Neural cell (in vitro differentiated cells): ENCODE data around the gene LMBRD2. TPM values are rescaled to one million over a fixed set of nuclear protein-coding genes. Genes with fewer than 3 reads are reported as not detected.

Experiments
- H2AFZ ChIP-seq: fragments of 200-600, 300-800 bp; sonication (generic), shearing (Covaris generic); 2 replicates; pipeline ENCODE4 v1.6.0; 2014; ENCODE audit warnings: low read depth, mild to moderate bottlenecking, antibody characterized with exemption, low read length, moderate library complexity
- H3F3A ChIP-seq: fragments of 200-600 bp; shearing (Covaris generic); 2 replicates; pipeline ENCODE4 v1.6.1; 2016; ENCODE audit warnings: mild to moderate bottlenecking, moderate library complexity, mixed read lengths, antibody characterized with exemption, low read length; ENCODE audit not compliant: insufficient read depth, poor library complexity, severe bottlenecking
- H3K27ac ChIP-seq: fragments of 200-600, 300-800 bp; sonication (generic), shearing (Covaris generic); 2 replicates; pipeline ENCODE4 v1.5.1; 2014; ENCODE audit warnings: mild to moderate bottlenecking, low read length, moderate library complexity
- H3K27me3 ChIP-seq: fragments of 300-800, 200-600 bp; sonication (generic), shearing (Covaris generic); 2 replicates; pipeline ENCODE4 v1.6.0; 2014; ENCODE audit warnings: mild to moderate bottlenecking, low read depth, low read length, moderate library complexity; ENCODE audit not compliant: insufficient read depth
- H3K36me3 ChIP-seq: fragments of 300-800, 200-600 bp; sonication (generic), shearing (Covaris generic); 2 replicates; pipeline ENCODE4 v1.5.1; 2014; ENCODE audit warnings: mild to moderate bottlenecking, antibody characterized with exemption, low read length, moderate library complexity; ENCODE audit not compliant: insufficient read depth
- H3K4me2 ChIP-seq: fragments of 300-800, 200-600 bp; sonication (generic), shearing (Covaris generic); 2 replicates; pipeline ENCODE4 v1.6.0; 2014; ENCODE audit warnings: mild to moderate bottlenecking, low read length
- H3K4me3 ChIP-seq: fragments of 300-800, 200-600 bp; sonication (generic), shearing (Covaris generic); 2 replicates; pipeline ENCODE4 v1.5.1; 2014; ENCODE audit warnings: mild to moderate bottlenecking, low read length, moderate library complexity
- H3K79me2 ChIP-seq: fragments of 200-600 bp; shearing (Covaris generic); replicated peaks from 2 replicates; pipeline ENCODE4 v1.6.0; 2014; ENCODE audit warnings: mild to moderate bottlenecking, low read length, moderate library complexity; ENCODE audit not compliant: insufficient read depth
- H3K9ac ChIP-seq: fragments of 300-800, 200-600 bp; sonication (generic), shearing (Covaris generic); 2 replicates; pipeline ENCODE4 v1.6.1; 2016; ENCODE audit warnings: mild to moderate bottlenecking, low read length, mixed read lengths
- H3K9me2 ChIP-seq: fragments of 200-600 bp; shearing (Covaris generic); 2 replicates; pipeline ENCODE4 v1.6.1; 2016; ENCODE audit warnings: mild to moderate bottlenecking, low read length, mixed read lengths; ENCODE audit not compliant: insufficient read depth
- H3K9me3 ChIP-seq: fragments of 200-600, 300-800 bp; sonication (generic), shearing (Covaris generic); 2 replicates; pipeline ENCODE4 v1.6.1; 2016; ENCODE audit warnings: mild to moderate bottlenecking, mixed run types, low read length, moderate library complexity, mixed read lengths
- H4K20me1 ChIP-seq: fragments of 200-600 bp; shearing (Covaris generic); 2 replicates; pipeline ENCODE4 v1.6.1; 2016; ENCODE audit warnings: mild to moderate bottlenecking, mixed run types; ENCODE audit not compliant: insufficient read depth
- EP300 ChIP-seq: fragments of 450-650 bp; conservative IDR thresholded peaks from 2 replicates; pipeline ENCODE4 v1.6.1; 2014; ENCODE audit warnings: antibody characterized with exemption, mild to moderate bottlenecking, moderate library complexity; ENCODE audit not compliant: poor library complexity, severe bottlenecking
- EZH2 ChIP-seq: fragments of 200-600, 300-800 bp; shearing (Covaris generic), sonication (generic); IDR thresholded peaks from 2 replicates; pipeline ENCODE4 v1.6.1; 2014; ENCODE audit warnings: antibody characterized with exemption, low read length, borderline replicate concordance, mild to moderate bottlenecking; ENCODE audit not compliant: insufficient read depth, poor library complexity, severe bottlenecking
- MXI1 ChIP-seq: fragments of 450-650 bp; conservative IDR thresholded peaks from 2 replicates; pipeline ENCODE4 v1.6.1; 2014; ENCODE audit warnings: antibody characterized with exemption, mild to moderate bottlenecking; ENCODE audit not compliant: poor library complexity, severe bottlenecking
- POLR2AphosphoS5 ChIP-seq: IDR thresholded peaks from 2 replicates; pipeline ENCODE4 v1.6.1; 2012
- RAD21 ChIP-seq: fragments of 450-650 bp; conservative IDR thresholded peaks from 2 replicates; pipeline ENCODE4 v1.6.1; 2014; ENCODE audit warnings: antibody characterized with exemption, mild to moderate bottlenecking, moderate library complexity
- SMC3 ChIP-seq: fragments of 450-650 bp; conservative IDR thresholded peaks from 2 replicates; pipeline ENCODE4 v1.6.1; 2014; ENCODE audit warnings: antibody characterized with exemption, mild to moderate bottlenecking, moderate library complexity; ENCODE audit not compliant: poor library complexity
- TAF1 ChIP-seq: IDR thresholded peaks from 2 replicates; pipeline ENCODE4 v1.6.1; 2012; ENCODE audit warnings: low read depth
- polyA plus RNA-seq: library from polyadenylated mRNA; depleted of rRNA; stranded (reverse); fragments of >200 nt; gene quantifications from 2 replicates; pipeline ENCODE4 v1.2.3, GENCODE V29; 2014
- TF ChIP-seq, protein P1 (sequence below): fragments of 450-650 bp; IDR thresholded peaks from 2 replicates; pipeline ENCODE4 v1.5.1; 2014; ENCODE audit warnings: antibody characterized with exemption, mild to moderate bottlenecking, moderate library complexity; ENCODE audit not compliant: poor library complexity, severe bottlenecking
- TF ChIP-seq, protein P2 (sequence below): IDR thresholded peaks from 2 replicates; pipeline ENCODE4 v1.6.1; 2012; ENCODE audit warnings: borderline replicate concordance

LMBRD2 gene
- polyA plus RNA-seq, 1 donor from 2014 or later = 25.7 TPM

DNA sequence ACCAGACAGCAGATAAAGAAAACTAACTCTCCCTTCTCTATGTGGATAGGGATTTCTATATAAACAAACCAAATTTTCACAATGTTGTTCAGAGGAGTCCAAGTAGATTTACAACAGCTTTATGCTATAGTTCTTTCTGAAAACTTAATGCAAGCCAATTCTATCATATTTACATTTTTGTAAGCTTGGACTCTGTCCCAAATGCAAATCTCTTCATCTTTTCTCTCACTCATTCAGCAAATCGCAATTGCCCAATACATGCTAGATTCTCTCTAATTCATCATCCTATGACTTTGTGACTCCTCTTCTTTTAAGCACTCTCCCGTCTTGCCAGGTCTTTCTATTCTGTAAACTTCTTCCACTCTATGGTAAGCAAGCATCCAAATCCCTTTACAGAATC, 45.9 kb downstream of the LMBRD2 start:
- Histone ChIP-seq H3K27me3 (no peaks in the 10 kb centered on the region), H3K36me3 (peaks cover 20% of the 10 kb centered on the region), H3K9me3 (no peaks in the 10 kb centered on the region), H3K79me2 (no peaks in the 10 kb centered on the region), H3K4me2 (no peak overlapping the region), H3K9me2 (no peaks in the 10 kb centered on the region), H3K9ac (no peak overlapping the region), H3F3A (no peaks in the 10 kb centered on the region), H2AFZ (no peak overlapping the region), H3K27ac (no peak overlapping the region), H3K4me3 (no peak overlapping the region), H4K20me1 (no peaks in the 10 kb centered on the region)
- TF ChIP-seq MXI1 (no peak), TAF1 (no peak), SMC3 (no peak), EP300 (no peak), RAD21 (no peak), EZH2 (no peak), POLR2AphosphoS5 (no peak)
- TF ChIP-seq, protein P1, sequence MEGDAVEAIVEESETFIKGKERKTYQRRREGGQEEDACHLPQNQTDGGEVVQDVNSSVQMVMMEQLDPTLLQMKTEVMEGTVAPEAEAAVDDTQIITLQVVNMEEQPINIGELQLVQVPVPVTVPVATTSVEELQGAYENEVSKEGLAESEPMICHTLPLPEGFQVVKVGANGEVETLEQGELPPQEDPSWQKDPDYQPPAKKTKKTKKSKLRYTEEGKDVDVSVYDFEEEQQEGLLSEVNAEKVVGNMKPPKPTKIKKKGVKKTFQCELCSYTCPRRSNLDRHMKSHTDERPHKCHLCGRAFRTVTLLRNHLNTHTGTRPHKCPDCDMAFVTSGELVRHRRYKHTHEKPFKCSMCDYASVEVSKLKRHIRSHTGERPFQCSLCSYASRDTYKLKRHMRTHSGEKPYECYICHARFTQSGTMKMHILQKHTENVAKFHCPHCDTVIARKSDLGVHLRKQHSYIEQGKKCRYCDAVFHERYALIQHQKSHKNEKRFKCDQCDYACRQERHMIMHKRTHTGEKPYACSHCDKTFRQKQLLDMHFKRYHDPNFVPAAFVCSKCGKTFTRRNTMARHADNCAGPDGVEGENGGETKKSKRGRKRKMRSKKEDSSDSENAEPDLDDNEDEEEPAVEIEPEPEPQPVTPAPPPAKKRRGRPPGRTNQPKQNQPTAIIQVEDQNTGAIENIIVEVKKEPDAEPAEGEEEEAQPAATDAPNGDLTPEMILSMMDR = no peak
- TF ChIP-seq, protein P2, sequence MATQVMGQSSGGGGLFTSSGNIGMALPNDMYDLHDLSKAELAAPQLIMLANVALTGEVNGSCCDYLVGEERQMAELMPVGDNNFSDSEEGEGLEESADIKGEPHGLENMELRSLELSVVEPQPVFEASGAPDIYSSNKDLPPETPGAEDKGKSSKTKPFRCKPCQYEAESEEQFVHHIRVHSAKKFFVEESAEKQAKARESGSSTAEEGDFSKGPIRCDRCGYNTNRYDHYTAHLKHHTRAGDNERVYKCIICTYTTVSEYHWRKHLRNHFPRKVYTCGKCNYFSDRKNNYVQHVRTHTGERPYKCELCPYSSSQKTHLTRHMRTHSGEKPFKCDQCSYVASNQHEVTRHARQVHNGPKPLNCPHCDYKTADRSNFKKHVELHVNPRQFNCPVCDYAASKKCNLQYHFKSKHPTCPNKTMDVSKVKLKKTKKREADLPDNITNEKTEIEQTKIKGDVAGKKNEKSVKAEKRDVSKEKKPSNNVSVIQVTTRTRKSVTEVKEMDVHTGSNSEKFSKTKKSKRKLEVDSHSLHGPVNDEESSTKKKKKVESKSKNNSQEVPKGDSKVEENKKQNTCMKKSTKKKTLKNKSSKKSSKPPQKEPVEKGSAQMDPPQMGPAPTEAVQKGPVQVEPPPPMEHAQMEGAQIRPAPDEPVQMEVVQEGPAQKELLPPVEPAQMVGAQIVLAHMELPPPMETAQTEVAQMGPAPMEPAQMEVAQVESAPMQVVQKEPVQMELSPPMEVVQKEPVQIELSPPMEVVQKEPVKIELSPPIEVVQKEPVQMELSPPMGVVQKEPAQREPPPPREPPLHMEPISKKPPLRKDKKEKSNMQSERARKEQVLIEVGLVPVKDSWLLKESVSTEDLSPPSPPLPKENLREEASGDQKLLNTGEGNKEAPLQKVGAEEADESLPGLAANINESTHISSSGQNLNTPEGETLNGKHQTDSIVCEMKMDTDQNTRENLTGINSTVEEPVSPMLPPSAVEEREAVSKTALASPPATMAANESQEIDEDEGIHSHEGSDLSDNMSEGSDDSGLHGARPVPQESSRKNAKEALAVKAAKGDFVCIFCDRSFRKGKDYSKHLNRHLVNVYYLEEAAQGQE = no peak

DNA sequence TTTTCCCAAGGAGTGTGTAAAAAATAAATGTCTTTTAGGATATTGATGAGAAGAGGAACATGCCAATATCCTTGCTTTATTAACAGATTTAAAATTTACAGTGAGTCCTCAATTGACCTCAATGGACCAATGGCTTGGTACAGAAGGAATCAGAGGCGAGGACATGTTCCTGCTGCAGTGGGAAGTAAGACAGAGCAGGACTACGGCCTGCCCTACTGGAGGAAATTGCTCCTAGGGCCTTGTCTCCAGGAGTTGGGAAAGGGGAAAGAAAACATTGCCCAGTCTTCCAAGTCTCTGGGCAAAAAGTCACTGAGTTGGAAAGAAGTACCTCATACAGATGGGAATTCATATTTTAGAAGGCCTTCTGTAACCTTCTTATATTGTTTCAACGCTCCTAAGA, 51.9 kb downstream of the LMBRD2 start:
- no peak overlapping the region for H2AFZ ChIP-seq
- H3K9me3 ChIP-seq = no peaks in the 10 kb centered on the region
- no peaks in the 10 kb centered on the region for H3K9me2 ChIP-seq
- peaks cover 6% of the 10 kb centered on the region for H3K36me3 ChIP-seq
- TF ChIP-seq, protein P2 = no peak
- TF ChIP-seq, protein P1 = no peak
- TF ChIP-seq POLR2AphosphoS5 (no peak), RAD21 (no peak), EP300 (no peak), SMC3 (no peak), EZH2 (no peak), TAF1 (no peak), MXI1 (no peak)
- H4K20me1 ChIP-seq = no peaks in the 10 kb centered on the region
- no peak overlapping the region for H3K27ac ChIP-seq
- no peaks in the 10 kb centered on the region for H3F3A ChIP-seq
- no peaks in the 10 kb centered on the region for H3K79me2 ChIP-seq
- no peak overlapping the region for H3K9ac ChIP-seq
- H3K27me3 ChIP-seq = no peaks in the 10 kb centered on the region
- H3K4me2 ChIP-seq = no peak overlapping the region
- no peak overlapping the region for H3K4me3 ChIP-seq
